NCI-H2107 (cell line): ENCODE measurements around the gene LCN10.

Source experiments
- DNase-seq: peaks from one replicate; lab custom pipeline; 2025; lab: John Stamatoyannopoulos, UW

Gene LCN10

GRCh38 chr9:136700304-136700703 is 42.4 kb downstream of the LCN10 start:
- no peak for DNase-seq

- DNase-seq = no peak
These were observed 44.0 kb downstream of the LCN10 start for GRCh38 chr9:136698635-136699246.

- DNase-seq = no peak
These were observed 44.8 kb downstream of the LCN10 start for GRCh38 chr9:136697821-136698526.

- no peak for DNase-seq
These were observed 45.5 kb downstream of the LCN10 start for GRCh38 chr9:136697146-136697820.

- no peak for DNase-seq
These were observed 46.2 kb downstream of the LCN10 start for GRCh38 chr9:136696502-136696901.

- no peak for DNase-seq
These were observed 46.8 kb downstream of the LCN10 start for GRCh38 chr9:136695955-136696354.

- peak; percentile 89 for DNase-seq
These were observed 47.3 kb downstream of the LCN10 start for GRCh38 chr9:136695435-136695895.

GRCh38 chr9:136694872-136695247 is 47.9 kb downstream of the LCN10 start:
- DNase-seq = no peak

GRCh38 chr9:136694163-136694871 is 48.4 kb downstream of the LCN10 start:
- no peak for DNase-seq

- DNase-seq = no peak
These were observed 49.1 kb downstream of the LCN10 start for GRCh38 chr9:136693490-136694162.

GRCh38 chr9:136693135-136693489 is 49.6 kb downstream of the LCN10 start:
- no peak for DNase-seq

- no peak for DNase-seq
These were observed 50.3 kb downstream of the LCN10 start for GRCh38 chr9:136692185-136693134.

GRCh38 chr9:136691316-136692184 is 51.2 kb downstream of the LCN10 start:
- DNase-seq = no peak

- DNase-seq = no peak
These were observed 51.9 kb downstream of the LCN10 start for GRCh38 chr9:136690806-136691261.

- DNase-seq = no peak
These were observed 52.5 kb downstream of the LCN10 start for GRCh38 chr9:136690104-136690805.

GRCh38 chr9:136689108-136689460 is 53.7 kb downstream of the LCN10 start:
- no peak for DNase-seq

GRCh38 chr9:136688274-136689107 is 54.2 kb downstream of the LCN10 start:
- no peak for DNase-seq
